ENCODE data around the gene TPPP2.

- TF ChIP-seq CTCF (conservative IDR thresholded peaks at IDR 0.05 in 1 of 2, IDR thresholded peaks at IDR 0.05 in 1 of 2; ENCODE audit: extremely low read depth in 1 of 2, insufficient read depth in 1 of 2, low read depth in 1 of 2, low read length in 2 of 2) (no peak), EZH2 (IDR thresholded peaks at IDR 0.05; ENCODE audit: borderline replicate concordance, low read length) (no peak)
Measured at GRCh38 chr14:20989471-20989786, 40.6 kb upstream of the TPPP2 start.

All from mammary epithelial cell (primary cell).